Peyer's patch (tissue), 4 donors: ENCODE results near the gene NUP62.

Experiments used
- CTCF ChIP-seq, 6 experiments: fragments of 450-650 bp in 4 of 6; fragments of 200-600 bp in 2 of 6; sonication (generic) in 1 of 6; IDR thresholded peaks; one replicate each; pipeline ENCODE4 v1.5.1; 2017 to 2019; ENCODE audit warnings: antibody characterized with exemption in 6 of 6, mild to moderate bottlenecking in 3 of 6, moderate library complexity in 1 of 6
- POLR2A ChIP-seq, 2 donors: fragments of 450-650 bp; IDR thresholded peaks; one replicate each; pipeline ENCODE4 v1.5.1; 2017; ENCODE audit warnings: antibody characterized with exemption in 2 of 2, mild to moderate bottlenecking in 2 of 2, moderate library complexity in 2 of 2

- TF ChIP-seq CTCF (IDR thresholded peaks at IDR 0.05) (no peak), POLR2A (IDR thresholded peaks at IDR 0.05) (no peak)
Observed at GRCh38 chr19:49858088-49858985, 71.0 kb downstream of the NUP62 start.
